HL-60 (cell line): ENCODE data around the gene TRPV3.

Experiments
- CTCF ChIP-seq: IDR thresholded peaks from one replicate; pipeline ENCODE4 v1.5.1; 2011; ENCODE audit warnings: low read length, control low read depth, inconsistent platforms; ENCODE audit not compliant: insufficient read depth
- GABPA ChIP-seq: IDR thresholded peaks from 2 replicates; pipeline ENCODE4 v1.6.1; 2012; ENCODE audit warnings: low read depth
- POLR2AphosphoS5 ChIP-seq: IDR thresholded peaks from 2 replicates; pipeline ENCODE4 v1.6.1; 2012; ENCODE audit warnings: low read depth
- SPI1 ChIP-seq: IDR thresholded peaks from 2 replicates; pipeline ENCODE4 v1.6.1; 2012; ENCODE audit warnings: low read depth, mild to moderate bottlenecking, borderline replicate concordance
- TF ChIP-seq, protein P1 (sequence below): IDR thresholded peaks from 2 replicates; pipeline ENCODE4 v1.6.1; 2012; ENCODE audit warnings: low read depth; ENCODE audit not compliant: insufficient replicate concordance

- no peak for TF ChIP-seq CTCF
- TF ChIP-seq SPI1: no peak
- TF ChIP-seq, protein P1, sequence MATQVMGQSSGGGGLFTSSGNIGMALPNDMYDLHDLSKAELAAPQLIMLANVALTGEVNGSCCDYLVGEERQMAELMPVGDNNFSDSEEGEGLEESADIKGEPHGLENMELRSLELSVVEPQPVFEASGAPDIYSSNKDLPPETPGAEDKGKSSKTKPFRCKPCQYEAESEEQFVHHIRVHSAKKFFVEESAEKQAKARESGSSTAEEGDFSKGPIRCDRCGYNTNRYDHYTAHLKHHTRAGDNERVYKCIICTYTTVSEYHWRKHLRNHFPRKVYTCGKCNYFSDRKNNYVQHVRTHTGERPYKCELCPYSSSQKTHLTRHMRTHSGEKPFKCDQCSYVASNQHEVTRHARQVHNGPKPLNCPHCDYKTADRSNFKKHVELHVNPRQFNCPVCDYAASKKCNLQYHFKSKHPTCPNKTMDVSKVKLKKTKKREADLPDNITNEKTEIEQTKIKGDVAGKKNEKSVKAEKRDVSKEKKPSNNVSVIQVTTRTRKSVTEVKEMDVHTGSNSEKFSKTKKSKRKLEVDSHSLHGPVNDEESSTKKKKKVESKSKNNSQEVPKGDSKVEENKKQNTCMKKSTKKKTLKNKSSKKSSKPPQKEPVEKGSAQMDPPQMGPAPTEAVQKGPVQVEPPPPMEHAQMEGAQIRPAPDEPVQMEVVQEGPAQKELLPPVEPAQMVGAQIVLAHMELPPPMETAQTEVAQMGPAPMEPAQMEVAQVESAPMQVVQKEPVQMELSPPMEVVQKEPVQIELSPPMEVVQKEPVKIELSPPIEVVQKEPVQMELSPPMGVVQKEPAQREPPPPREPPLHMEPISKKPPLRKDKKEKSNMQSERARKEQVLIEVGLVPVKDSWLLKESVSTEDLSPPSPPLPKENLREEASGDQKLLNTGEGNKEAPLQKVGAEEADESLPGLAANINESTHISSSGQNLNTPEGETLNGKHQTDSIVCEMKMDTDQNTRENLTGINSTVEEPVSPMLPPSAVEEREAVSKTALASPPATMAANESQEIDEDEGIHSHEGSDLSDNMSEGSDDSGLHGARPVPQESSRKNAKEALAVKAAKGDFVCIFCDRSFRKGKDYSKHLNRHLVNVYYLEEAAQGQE: no peak
- TF ChIP-seq POLR2AphosphoS5: no peak
- no peak for TF ChIP-seq GABPA
Observed at GRCh38 chr17:3558603-3559269, 1.1 kb upstream of the TRPV3 start.
